H9 (cell line): ENCODE results near the gene SYT2. TPM values are rescaled to one million over a fixed set of nuclear protein-coding genes. Genes with fewer than 3 reads are reported as not detected.

ENCODE experiments used
- DNase-seq: peaks from one replicate; pipeline ENCODE4 v3.0.0-alpha.2; 2017
- H2AFZ ChIP-seq: one replicate; pipeline ENCODE4 v1.6.1; 2013; ENCODE audit warnings: mild to moderate bottlenecking, low read length, control low read depth, moderate library complexity
- H2AK5ac ChIP-seq: 2 replicates; pipeline ENCODE4 v1.6.1; 2013; ENCODE audit warnings: low read length, control low read depth, mixed read lengths; ENCODE audit not compliant: insufficient read length
- H2BK120ac ChIP-seq: one replicate; pipeline ENCODE4 v1.6.1; 2013; ENCODE audit warnings: low read depth, mild to moderate bottlenecking, low read length, control low read depth, inconsistent platforms; ENCODE audit not compliant: poor library complexity, severe bottlenecking
- H2BK12ac ChIP-seq: 2 replicates; pipeline ENCODE4 v1.6.1; 2013; ENCODE audit warnings: low read length, control low read depth, mixed read lengths, low read depth; ENCODE audit not compliant: insufficient read length
- H2BK15ac ChIP-seq: 2 replicates; pipeline ENCODE4 v1.6.1; 2013; ENCODE audit warnings: low read depth, low read length, control low read depth
- H2BK20ac ChIP-seq: one replicate; pipeline ENCODE4 v1.6.1; 2013; ENCODE audit warnings: low read depth, mild to moderate bottlenecking, low read length, control low read depth, inconsistent platforms; ENCODE audit not compliant: poor library complexity, severe bottlenecking
- H2BK5ac ChIP-seq: 2 replicates; pipeline ENCODE4 v1.6.1; 2013; ENCODE audit warnings: low read length, control low read depth, mixed read lengths; ENCODE audit not compliant: insufficient read length
- H3K14ac ChIP-seq: 2 replicates; pipeline ENCODE4 v1.6.1; 2013; ENCODE audit warnings: low read length, control low read depth; ENCODE audit not compliant: insufficient read depth
- H3K18ac ChIP-seq: 2 replicates; pipeline ENCODE4 v1.6.1; 2013; ENCODE audit warnings: low read depth, mild to moderate bottlenecking, mixed read lengths, low read length, control low read depth; ENCODE audit not compliant: insufficient read length
- H3K23ac ChIP-seq: 2 replicates; pipeline ENCODE4 v1.6.1; 2013; ENCODE audit warnings: low read length, control low read depth, mixed read lengths, low read depth; ENCODE audit not compliant: insufficient read length
- H3K23me2 ChIP-seq: 2 replicates; pipeline ENCODE4 v1.6.1; 2013; ENCODE audit warnings: low read depth, mild to moderate bottlenecking, mixed read lengths, low read length, control low read depth; ENCODE audit not compliant: insufficient read length, poor library complexity, severe bottlenecking
- H3K27ac ChIP-seq: 2 replicates; pipeline ENCODE4 v1.5.1; 2013; ENCODE audit warnings: low read length, control low read depth, mixed read lengths, low read depth; ENCODE audit not compliant: insufficient read length
- H3K27me3 ChIP-seq: 2 replicates; pipeline ENCODE4 v1.6.1; 2013; ENCODE audit warnings: low read length, control low read depth, inconsistent platforms; ENCODE audit not compliant: insufficient read depth
- H3K4ac ChIP-seq: 2 replicates; pipeline ENCODE4 v1.6.1; 2013; ENCODE audit warnings: low read depth, mild to moderate bottlenecking, control low read depth, inconsistent platforms, low read length, moderate library complexity
- H3K4me1 ChIP-seq: 2 replicates; pipeline ENCODE4 v1.6.1; 2013; ENCODE audit warnings: low read length, control low read depth, inconsistent platforms; ENCODE audit not compliant: insufficient read depth
- H3K4me2 ChIP-seq: 2 replicates; pipeline ENCODE4 v1.6.1; 2013; ENCODE audit warnings: low read length, control low read depth, mixed read lengths; ENCODE audit not compliant: insufficient read length, insufficient read depth
- H3K56ac ChIP-seq: 2 replicates; pipeline ENCODE4 v1.6.1; 2013; ENCODE audit warnings: low read depth, mild to moderate bottlenecking, mixed read lengths, low read length, control low read depth; ENCODE audit not compliant: insufficient read length
- H3K79me1 ChIP-seq: 2 replicates; pipeline ENCODE4 v1.6.1; 2013; ENCODE audit warnings: low read depth, mild to moderate bottlenecking, moderate library complexity, low read length, control low read depth, inconsistent platforms; ENCODE audit not compliant: insufficient read depth, poor library complexity, severe bottlenecking
- H3K79me2 ChIP-seq: 2 replicates; pipeline ENCODE4 v1.6.1; 2013; ENCODE audit warnings: low read length, control low read depth, inconsistent platforms; ENCODE audit not compliant: insufficient read depth
- H3K9ac ChIP-seq: 2 replicates; pipeline ENCODE4 v1.6.1; 2013; ENCODE audit warnings: low read length, control low read depth, mixed read lengths; ENCODE audit not compliant: insufficient read length; ENCODE audit errors: extremely low read depth
- H3K9me3 ChIP-seq: one replicate; pipeline ENCODE4 v1.6.1; 2013; ENCODE audit warnings: low read depth, low read length, inconsistent platforms; ENCODE audit not compliant: control insufficient read depth
- H3T11ph ChIP-seq: one replicate; pipeline ENCODE4 v1.6.1; 2013; ENCODE audit warnings: mild to moderate bottlenecking, low read length, control low read depth, inconsistent platforms
- H4K20me1 ChIP-seq: one replicate; pipeline ENCODE4 v1.6.1; 2013; ENCODE audit not compliant: control insufficient read depth, insufficient read length, insufficient read depth
- H4K5ac ChIP-seq: 2 replicates; pipeline ENCODE4 v1.6.1; 2013; ENCODE audit warnings: low read depth, mild to moderate bottlenecking, mixed read lengths, low read length, control low read depth; ENCODE audit not compliant: insufficient read length
- H4K8ac ChIP-seq: replicated peaks from 2 replicates; pipeline ENCODE4 v1.6.1; 2013; ENCODE audit warnings: low read length, control low read depth, mixed read lengths, low read depth; ENCODE audit not compliant: insufficient read length
- H4K91ac ChIP-seq: 2 replicates; pipeline ENCODE4 v1.6.1; 2013; ENCODE audit warnings: low read depth, mild to moderate bottlenecking, moderate library complexity, mixed read lengths, low read length, control low read depth; ENCODE audit not compliant: insufficient read length
- H3K27ac Mint-ChIP-seq, 3 experiments: 2 replicates in 2 of 3; 3 replicates in 1 of 3; pipeline ENCODE4 v1.8.0; 2020 to 2021; ENCODE audit warnings: mixed read lengths in 3 of 3, mild to moderate bottlenecking in 1 of 3, moderate library complexity in 1 of 3
- H3K27me3 Mint-ChIP-seq: 2 replicates; pipeline ENCODE4 v1.8.0; 2021; ENCODE audit warnings: low read depth, mild to moderate bottlenecking, moderate library complexity, mixed read lengths
- H3K36me3 Mint-ChIP-seq, 3 experiments: 2 replicates in 2 of 3; 3 replicates in 1 of 3; pipeline ENCODE4 v1.8.0; 2020 to 2021; ENCODE audit warnings: low read depth in 3 of 3, mixed read lengths in 3 of 3; ENCODE audit not compliant: insufficient read depth in 1 of 3
- H3K4me1 Mint-ChIP-seq, 2 experiments: 2 replicates each; pipeline ENCODE4 v1.8.0; 2020; ENCODE audit warnings: mixed read lengths in 2 of 2
- H3K4me3 Mint-ChIP-seq, 2 experiments: 2 replicates in 1 of 2; 3 replicates in 1 of 2; pipeline ENCODE4 v1.8.0; 2020 to 2021; ENCODE audit warnings: mild to moderate bottlenecking in 2 of 2, mixed read lengths in 2 of 2, moderate library complexity in 1 of 2
- H3K9me3 Mint-ChIP-seq, 2 experiments: 2 replicates in 1 of 2; 3 replicates in 1 of 2; pipeline ENCODE4 v1.8.0; 2020; ENCODE audit warnings: mild to moderate bottlenecking in 2 of 2, mixed read lengths in 2 of 2, moderate library complexity in 1 of 2
- CTCF ChIP-seq: fragments of 200-600 bp; sonication (generic); conservative IDR thresholded peaks from 3 replicates; pipeline ENCODE4 v1.8.0; 2021; ENCODE audit warnings: antibody characterized with exemption, mild to moderate bottlenecking
- WGBS: extraction: QIAGEN DNeasy Blood & Tissue Kit; methylation state at CpG from one replicate; pipeline ENCODE4 v1.1.7; 2013; ENCODE audit warnings: missing lambda C conversion rate, low lambda C conversion rate, mixed read lengths; ENCODE audit not compliant: insufficient read length; ENCODE audit errors: extremely low coverage; 5-methylcytosine and 5-hydroxymethylcytosine counted together
- total RNA-seq: library from RNA; stranded (reverse); gene quantifications from 2 replicates; pipeline ENCODE4 v1.2.1, GENCODE V29; 2021

Gene SYT2
- total RNA-seq, 1 experiment from 2014 or later, result 3.3 TPM

GRCh38 chr1:202711949-202712635 is 1.8 kb upstream of the SYT2 start:
- no peak overlapping the region for H3K56ac ChIP-seq
- no peak overlapping the region for H2AFZ ChIP-seq
- H3K27me3 ChIP-seq, result no peaks in the 10 kb centered on the region; the same call in 1 of the 2 replicates
- no peaks in the 10 kb centered on the region for H3K79me2 ChIP-seq
- no peak overlapping the region for H3K4ac ChIP-seq
- H4K91ac ChIP-seq, result no peak overlapping the region
- H3K36me3 Mint-ChIP-seq, result no peaks in the 10 kb centered on the region
- H3K27ac ChIP-seq, result no peak overlapping the region
- no CpG with 5 or more reads among the region's 9 CpGs for WGBS
- no peak overlapping the region for H4K5ac ChIP-seq
- H4K8ac ChIP-seq, result no peak overlapping the region
- H3K79me1 ChIP-seq, result no peaks in the 10 kb centered on the region
- peak overlapping the region; percentile 28 for H3K4me2 ChIP-seq
- H3K23me2 ChIP-seq, result peaks cover 12% of the 10 kb centered on the region
- no peak overlapping the region for H2BK12ac ChIP-seq
- no peak overlapping the region for H3K9ac ChIP-seq
- peak overlapping the region; percentile 46 for H3K18ac ChIP-seq
- H2BK120ac ChIP-seq, result no peak overlapping the region
- peaks cover 56% of the 10 kb centered on the region for H3K27me3 Mint-ChIP-seq
- H4K20me1 ChIP-seq, result no peaks in the 10 kb centered on the region
- no peak overlapping the region for H2AK5ac ChIP-seq
- H3K23ac ChIP-seq, result no peak overlapping the region
- no peak for TF ChIP-seq CTCF
- no peak overlapping the region for H3T11ph ChIP-seq
- no peak overlapping the region for H2BK20ac ChIP-seq
- no peak overlapping the region for H2BK5ac ChIP-seq
- no peaks in the 10 kb centered on the region for H3K9me3 ChIP-seq
- DNase-seq, result peak; percentile 50
- H3K4me3 Mint-ChIP-seq, result peak overlapping the region in 1 of 2 experiments; percentile 86; a peak in 2 of 5 replicates
- H2BK15ac ChIP-seq, result no peak overlapping the region
- H3K27ac Mint-ChIP-seq, result peak overlapping the region in 1 of 3 experiments; percentile 42; a peak in 1 of 7 replicates
- peaks cover 40 to 49% of the 10 kb centered on the region in 2 experiments for H3K4me1 Mint-ChIP-seq
- H3K14ac ChIP-seq, result no peak overlapping the region
- peaks cover 12% of the 10 kb centered on the region for H3K4me1 ChIP-seq
- H3K9me3 Mint-ChIP-seq, result no peaks in the 10 kb centered on the region
